ENCODE results near the gene IPO7.

DNA sequence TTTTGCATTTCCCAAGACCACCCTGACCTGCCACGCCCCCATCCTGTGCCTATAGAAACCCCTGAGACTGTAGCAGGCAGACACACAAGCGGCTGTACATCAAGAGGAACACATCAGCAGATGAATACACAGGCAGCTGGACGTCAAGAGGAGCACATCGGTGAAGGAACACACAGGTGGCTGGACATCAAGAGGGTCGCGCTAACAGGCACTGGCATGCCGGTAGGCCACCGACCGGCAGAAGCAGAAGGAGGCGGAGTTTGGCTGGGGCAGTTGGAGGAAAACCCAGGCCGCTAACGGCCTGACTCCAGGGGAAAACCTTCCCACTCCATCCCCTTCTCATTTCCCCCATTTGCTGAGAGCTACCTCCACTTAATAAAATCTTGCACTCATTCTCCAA is 5.4 kb upstream of the IPO7 start:
- TF ChIP-seq GATA2 (IDR thresholded peaks at IDR 0.05; ENCODE audit: low read depth, low read length) (no peak), GATA3 (IDR thresholded peaks at IDR 0.05; ENCODE audit: low read depth, low read length) (no peak)
